Measurements from ENCODE around the gene XPR1.

GRCh38 chr1:180601512-180601911, 30.3 kb upstream of the XPR1 start:
- TF ChIP-seq CTCF (conservative IDR thresholded peaks at IDR 0.05) (no peak), EZH2 (IDR thresholded peaks at IDR 0.05; ENCODE audit: low read depth) (no peak)

All from PC-9 (cell line).